BE2C (cell line): Measurements from ENCODE around the gene FOXE3.

Experiments used
- DNase-seq: peaks from one replicate; pipeline ENCODE4 v3.0.0-alpha.2; 2020
- H3K27me3 ChIP-seq: fragments of 250-450 bp; sonication (Bioruptor Pico); 2 replicates; pipeline ENCODE4 v1.5.1; 2020; ENCODE audit warnings: mild to moderate bottlenecking
- H3K36me3 ChIP-seq: fragments of 250-450 bp; sonication (Bioruptor Pico); 2 replicates; pipeline ENCODE4 v1.5.1; 2020; ENCODE audit warnings: mild to moderate bottlenecking
- H3K4me1 ChIP-seq: fragments of 250-450 bp; sonication (Bioruptor Pico); 2 replicates; pipeline ENCODE4 v1.5.1; 2020
- H3K4me3 ChIP-seq: 2 replicates; pipeline ENCODE4 v1.5.1; 2011; ENCODE audit warnings: low read depth, low read length
- H3K9me3 ChIP-seq: fragments of 250-450 bp; sonication (Bioruptor Pico); 2 replicates; pipeline ENCODE4 v1.5.1; 2020
- CTCF ChIP-seq: IDR thresholded peaks from 2 replicates; pipeline ENCODE4 v1.5.1; 2012; ENCODE audit warnings: mild to moderate bottlenecking, low read depth, low read length

FOXE3 gene

GRCh38 chr1:47407481-47407880 lies 8.6 kb upstream of the FOXE3 start:
- Histone ChIP-seq H3K27me3 (no peaks in the 10 kb centered on the region), H3K9me3 (no peaks in the 10 kb centered on the region), H3K4me3 (no peak overlapping the region), H3K4me1 (no peaks in the 10 kb centered on the region), H3K36me3 (no peaks in the 10 kb centered on the region)
- TF ChIP-seq CTCF, result no peak
- no peak for DNase-seq

- no peak for TF ChIP-seq CTCF
- no peak for DNase-seq
- Histone ChIP-seq H3K4me1 (no peaks in the 10 kb centered on the region), H3K27me3 (peaks cover 2% of the 10 kb centered on the region; the same call in 1 of the 2 replicates), H3K36me3 (no peaks in the 10 kb centered on the region), H3K4me3 (no peak overlapping the region), H3K9me3 (no peaks in the 10 kb centered on the region)
Observed at GRCh38 chr1:47409311-47410067, 6.6 kb upstream of the FOXE3 start.

- H3K27me3 ChIP-seq, result peaks cover 3% of the 10 kb centered on the region
- no peaks in the 10 kb centered on the region for H3K9me3 ChIP-seq
Observed at GRCh38 chr1:47410068-47410455, 6.0 kb upstream of the FOXE3 start.

GRCh38 chr1:47411436-47411835 lies 4.6 kb upstream of the FOXE3 start:
- no peak overlapping the region for H3K4me3 ChIP-seq
- no peak for DNase-seq
- TF ChIP-seq CTCF, result no peak

More at GRCh38 chr1:47410068-47410455, 6.0 kb upstream of the FOXE3 start:
- no peaks in the 10 kb centered on the region for H3K4me1 ChIP-seq
- H3K4me3 ChIP-seq, result no peak overlapping the region
- no peak for TF ChIP-seq CTCF
- DNase-seq, result no peak
- no peaks in the 10 kb centered on the region for H3K36me3 ChIP-seq

GRCh38 chr1:47412437-47412836 lies 3.6 kb upstream of the FOXE3 start:
- Histone ChIP-seq H3K9me3 (no peaks in the 10 kb centered on the region), H3K4me1 (no peaks in the 10 kb centered on the region), H3K36me3 (no peaks in the 10 kb centered on the region), H3K4me3 (no peak overlapping the region), H3K27me3 (peaks cover 24% of the 10 kb centered on the region)
- DNase-seq, result no peak
- TF ChIP-seq CTCF, result no peak

More at GRCh38 chr1:47411436-47411835, 4.6 kb upstream of the FOXE3 start:
- H3K4me1 ChIP-seq, result no peaks in the 10 kb centered on the region
- no peaks in the 10 kb centered on the region for H3K9me3 ChIP-seq
- H3K36me3 ChIP-seq, result no peaks in the 10 kb centered on the region
- H3K27me3 ChIP-seq, result peaks cover 14% of the 10 kb centered on the region
